Measurements from ENCODE around the gene CDKN1C. TPM values are rescaled to one million over a fixed set of nuclear protein-coding genes. Genes with fewer than 3 reads are reported as not detected.

The CDKN1C gene
- total RNA-seq, 1 donor from 2014 or later = 0.29 TPM

DNA sequence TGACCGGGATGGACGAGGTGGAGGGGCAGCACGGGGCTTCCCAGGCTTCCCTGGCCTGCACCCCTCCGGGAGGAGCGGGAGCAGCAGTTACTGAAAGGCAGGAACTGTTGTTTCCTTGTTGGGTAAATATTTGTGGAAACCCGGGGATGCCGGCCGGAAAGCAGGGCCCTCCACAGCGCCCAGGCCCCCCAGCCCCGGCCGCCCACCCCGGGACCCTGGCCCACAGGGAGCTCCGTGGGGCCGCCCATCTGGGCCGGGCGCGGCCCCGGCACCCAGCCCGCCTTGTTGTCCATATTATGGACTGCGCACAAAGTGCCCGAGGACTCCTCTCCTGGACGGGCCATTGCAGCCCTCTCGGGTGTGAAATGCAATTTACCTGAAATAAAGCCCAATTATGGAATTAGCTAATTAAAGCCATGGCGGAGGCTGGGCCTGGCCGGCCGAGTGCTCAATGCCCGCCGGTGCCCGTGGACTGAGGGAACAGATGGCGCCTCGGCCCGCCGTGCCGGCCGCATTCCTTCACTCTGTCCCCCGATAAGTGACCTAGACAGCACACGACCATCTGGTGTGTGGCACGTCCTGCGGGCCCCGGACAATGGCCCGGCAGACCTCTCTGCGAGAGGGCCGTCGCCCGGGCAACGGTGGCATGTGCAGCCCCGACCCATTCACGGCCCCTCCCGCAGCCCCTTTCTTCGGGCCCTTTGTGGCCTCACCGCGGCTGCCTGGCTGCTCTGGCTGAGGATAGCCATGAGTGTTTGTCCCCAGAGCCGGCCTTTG lies 35.4 kb downstream of the CDKN1C start:
- intact Hi-C loops (cut with micrococcal nuclease) = no loop called here

DNA sequence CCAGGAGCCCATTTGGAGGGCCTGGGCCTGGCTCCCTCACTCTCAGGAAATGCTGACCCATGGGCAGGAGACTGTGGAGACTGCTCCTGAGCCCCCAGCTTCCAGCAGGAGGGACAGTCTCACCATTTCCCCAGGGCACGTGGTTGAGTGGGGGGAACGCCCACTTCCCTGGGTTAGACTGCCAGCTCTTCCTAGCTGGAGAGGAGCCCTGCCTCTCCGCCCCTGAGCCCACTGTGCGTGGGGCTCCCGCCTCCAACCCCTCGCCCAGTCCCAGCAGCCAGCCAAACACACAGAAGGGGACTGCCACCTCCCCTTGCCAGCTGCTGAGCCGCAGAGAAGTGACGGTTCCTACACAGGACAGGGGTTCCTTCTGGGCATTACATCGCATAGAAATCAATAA lies 37.1 kb downstream of the CDKN1C start:
- intact Hi-C loops (cut with micrococcal nuclease) = no loop called here

- intact Hi-C loops (cut with micrococcal nuclease) = no loop called here
Measured at GRCh38 chr11:2847561-2847960, 38.0 kb downstream of the CDKN1C start.

DNA sequence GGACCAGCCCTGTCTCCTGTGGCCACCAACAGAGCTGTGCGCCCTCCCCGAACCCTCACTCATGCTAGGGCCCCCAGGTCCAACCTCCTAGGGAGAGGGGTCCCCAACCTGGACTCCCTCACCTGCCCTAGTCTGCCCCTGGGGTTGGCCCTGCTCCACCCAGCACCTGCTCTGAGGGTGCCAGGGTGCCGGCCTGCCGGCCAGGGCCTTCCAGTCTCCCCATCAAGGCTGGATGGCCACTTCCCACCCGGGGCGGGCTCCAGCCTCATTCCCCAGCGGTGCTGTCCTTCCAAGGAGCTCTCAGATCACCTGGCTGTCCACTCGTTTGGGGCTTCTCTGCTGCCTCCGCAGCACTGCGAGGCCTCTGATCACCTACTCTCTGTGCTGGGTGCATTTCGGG lies 39.1 kb downstream of the CDKN1C start:
- intact Hi-C loops (cut with micrococcal nuclease) = no loop called here

GRCh38 chr11:2846056-2846455 lies 39.5 kb downstream of the CDKN1C start:
- intact Hi-C loops (cut with micrococcal nuclease) = no loop called here

DNA sequence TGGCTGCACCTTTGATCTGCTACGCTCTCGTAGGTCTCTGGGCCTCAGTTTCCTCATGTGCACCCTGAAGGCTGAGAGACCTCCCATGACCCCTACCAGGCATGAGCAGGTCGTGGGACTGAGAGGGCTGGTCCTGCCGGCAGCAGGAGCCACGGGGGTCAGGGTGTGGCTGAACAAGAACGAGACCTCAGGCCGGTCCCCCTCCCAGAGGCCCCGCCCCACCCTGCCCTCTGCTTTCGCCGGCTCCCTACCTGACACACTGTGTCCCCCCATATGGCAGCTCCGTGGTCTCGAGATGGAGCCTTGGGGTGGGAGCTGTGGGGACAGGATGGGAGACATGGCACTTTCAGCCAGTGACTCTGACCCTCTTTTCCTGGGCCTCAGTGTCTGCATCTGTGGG lies 40.6 kb downstream of the CDKN1C start:
- intact Hi-C loops (cut with micrococcal nuclease) = no loop called here

DNA sequence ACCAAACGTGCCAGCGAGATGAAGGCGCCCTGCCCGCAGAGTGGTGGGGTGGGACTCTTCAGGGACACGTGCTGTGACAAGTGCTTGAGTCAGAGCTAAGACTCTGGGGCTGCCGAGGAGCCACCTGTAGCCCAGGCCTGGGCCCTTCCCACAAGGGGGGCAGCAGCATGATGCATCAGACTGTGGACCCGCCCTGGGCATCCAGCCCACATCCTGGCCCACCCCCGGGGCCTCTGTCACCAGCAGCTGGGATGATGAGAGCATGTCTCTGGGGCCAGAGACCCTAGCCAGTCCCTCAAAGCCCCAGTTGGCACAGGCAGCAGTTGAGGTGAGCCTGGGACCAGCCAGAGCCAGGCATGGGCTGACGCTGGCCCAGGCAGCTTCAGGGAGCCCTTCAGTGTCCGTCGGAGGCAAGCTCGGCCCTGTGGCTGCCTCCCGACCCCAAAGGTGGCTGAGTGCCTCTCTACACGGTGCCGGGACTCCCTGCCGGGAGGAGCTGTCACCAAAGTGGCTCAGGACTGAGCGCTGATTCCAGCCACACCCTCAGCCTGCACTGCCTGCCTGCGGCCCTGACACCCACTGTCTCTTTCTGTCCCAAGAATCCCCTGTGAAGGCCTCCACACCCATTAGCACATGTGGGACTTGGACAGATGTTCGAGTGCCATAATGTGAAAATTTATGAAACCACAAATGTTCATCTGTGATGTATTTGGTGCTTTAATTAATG lies 41.3 kb downstream of the CDKN1C start:
- intact Hi-C loops (cut with micrococcal nuclease) = no loop called here

DNA sequence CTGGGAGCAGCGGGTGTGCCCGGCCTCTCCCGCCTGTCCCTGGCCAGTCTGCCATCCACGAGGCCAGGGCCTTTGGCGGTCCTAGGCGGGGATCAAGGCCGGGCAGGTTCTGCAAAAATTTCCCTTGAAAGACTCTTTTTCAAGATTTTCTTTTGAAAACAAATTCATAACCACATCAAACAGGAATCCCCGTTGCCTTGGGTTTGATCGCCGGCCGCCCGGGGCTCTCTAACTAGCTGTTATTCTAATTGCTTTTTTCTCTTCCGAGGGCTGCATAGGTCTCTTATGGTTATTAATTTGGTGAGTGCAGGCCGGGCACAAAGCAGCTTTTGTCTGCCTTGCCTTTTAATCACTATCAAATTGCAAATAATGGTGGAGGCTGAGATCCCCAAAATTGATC lies 42.0 kb downstream of the CDKN1C start:
- intact Hi-C loops (cut with micrococcal nuclease) = no loop called here

DNA sequence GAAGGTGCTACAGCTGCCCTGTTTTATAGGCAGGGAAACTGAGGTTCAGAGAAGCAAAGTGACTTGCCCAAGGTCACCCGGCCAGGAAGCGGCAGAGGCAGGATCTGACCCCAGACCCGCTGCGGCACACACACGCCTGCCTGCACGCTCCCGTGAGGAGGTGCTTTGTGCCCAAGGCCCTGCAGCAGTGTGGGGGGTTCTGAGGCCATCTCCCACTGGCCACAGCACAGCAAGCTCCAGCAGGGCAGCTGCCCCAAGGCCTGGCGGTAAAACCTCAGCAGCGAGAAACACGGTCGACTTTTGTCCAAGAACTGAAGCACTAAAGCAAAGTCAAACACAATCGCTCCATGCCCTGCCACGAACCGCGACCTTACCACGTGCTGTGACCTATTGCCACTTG lies 42.7 kb downstream of the CDKN1C start:
- intact Hi-C loops (cut with micrococcal nuclease) = no loop called here

- intact Hi-C loops (cut with micrococcal nuclease) = no loop called here
Measured at GRCh38 chr11:2841411-2842190, 44.0 kb downstream of the CDKN1C start.

GRCh38 chr11:2839395-2839943 lies 46.1 kb downstream of the CDKN1C start:
- intact Hi-C loops (cut with micrococcal nuclease) = no loop called here

- intact Hi-C loops (cut with micrococcal nuclease) = no loop called here
Measured at GRCh38 chr11:2838676-2839294, 46.8 kb downstream of the CDKN1C start.

DNA sequence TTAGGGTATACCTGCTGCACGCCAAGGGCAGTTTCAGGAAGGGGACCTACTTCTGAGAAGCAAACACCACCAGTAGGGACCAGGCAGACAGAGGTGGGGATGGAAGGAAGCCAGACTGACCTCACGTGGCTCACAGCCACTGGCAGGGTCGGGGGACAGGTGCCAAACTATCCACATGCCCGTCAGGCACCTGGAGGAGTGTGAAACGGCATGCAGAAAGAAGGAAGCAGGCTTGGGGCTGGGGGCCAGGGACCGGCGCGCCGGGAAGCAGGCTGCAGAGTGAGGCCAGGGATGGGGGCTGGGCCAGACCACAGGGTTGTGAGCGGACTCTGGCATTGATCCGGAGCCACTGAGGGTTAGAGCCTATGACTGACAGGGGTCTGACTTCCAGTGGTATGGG lies 47.5 kb downstream of the CDKN1C start:
- intact Hi-C loops (cut with micrococcal nuclease) = no loop called here

GRCh38 chr11:2837651-2838050 lies 47.9 kb downstream of the CDKN1C start:
- intact Hi-C loops (cut with micrococcal nuclease) = no loop called here

GRCh38 chr11:2837096-2837601 lies 48.4 kb downstream of the CDKN1C start:
- intact Hi-C loops (cut with micrococcal nuclease) = no loop called here

DNA sequence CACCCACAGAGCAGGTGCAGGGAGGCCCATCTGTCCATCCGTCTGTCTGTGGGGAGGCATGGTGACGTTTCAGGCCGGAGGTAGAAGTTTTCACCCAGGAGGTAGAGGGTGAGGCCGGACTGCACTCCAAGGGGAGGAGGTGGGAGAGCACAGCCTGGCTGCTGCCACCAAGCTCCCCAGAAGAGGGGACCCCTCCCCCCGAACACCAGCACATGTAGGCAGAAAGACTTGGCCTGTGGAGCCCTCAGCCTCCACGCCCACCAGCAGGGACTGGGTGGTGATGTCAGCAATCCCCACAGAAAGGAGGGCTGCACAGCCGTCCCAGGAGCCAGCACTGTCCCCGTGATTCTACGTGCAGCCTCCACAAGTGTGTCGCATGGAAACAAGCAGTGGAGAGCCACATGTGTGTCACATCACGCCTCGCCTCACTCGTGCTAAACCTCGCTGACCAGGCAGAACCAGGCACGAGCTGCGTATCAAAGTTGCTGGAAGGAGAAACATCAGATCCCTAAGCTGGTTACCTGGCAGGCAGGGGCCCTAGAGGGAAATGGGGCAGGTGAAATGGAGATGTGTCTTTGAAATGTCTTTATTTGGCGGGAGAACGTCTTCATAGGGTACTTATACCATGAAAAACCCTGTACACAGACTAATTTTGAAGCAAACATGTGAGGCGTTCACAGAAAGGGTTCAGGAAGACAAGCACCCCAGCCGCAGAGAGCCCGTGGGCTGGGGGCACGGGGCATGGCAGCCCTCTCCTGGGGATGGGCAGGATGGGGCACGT lies 49.1 kb downstream of the CDKN1C start:
- intact Hi-C loops (cut with micrococcal nuclease) = no loop called here

- intact Hi-C loops (cut with micrococcal nuclease) = no loop called here
Measured at GRCh38 chr11:2835751-2836150, 49.8 kb downstream of the CDKN1C start.

GRCh38 chr11:2835296-2835695 lies 50.3 kb downstream of the CDKN1C start:
- intact Hi-C loops (cut with micrococcal nuclease) = no loop called here

GRCh38 chr11:2834503-2835273 lies 50.9 kb downstream of the CDKN1C start:
- intact Hi-C loops (cut with micrococcal nuclease) = no loop called here
